A549 (cell line): ENCODE measurements around the gene RXRA. TPM values are rescaled to one million over a fixed set of nuclear protein-coding genes. Genes with fewer than 3 reads are reported as not detected.

ENCODE experiments used
- ATAC-seq, 2 experiments: fragments of 200-7000 bp in 1 of 2; fragments of >200 bp in 1 of 2; cut with Nextera tagmentation in 1 of 2; cut with Tn5 transposase in 1 of 2; 3 replicates each; pipeline versions ENCODE4 v1.8.0 to v1.9.1; 2018 to 2020; ENCODE audit warnings: mild to moderate bottlenecking in 1 of 2, moderate library complexity in 1 of 2
- CTCF ChIA-PET: fragments of 300-600 bp; sonication (Branson Sonifier 250); formaldehyde crosslinking; extraction: SDS; loops from one replicate; lab custom pipeline; 2021; ENCODE audit warnings: antibody characterized with exemption, inconsistent platforms; lab: Yijun Ruan, JAX
- POLR2A ChIA-PET: fragments of 350-600 bp; formaldehyde crosslinking; extraction: SDS; loops from one replicate; lab custom pipeline; 2021; ENCODE audit warnings: antibody characterized with exemption, inconsistent platforms; lab: Yijun Ruan, JAX
- DNase-seq, 2 experiments: peaks; one replicate each; pipeline versions ENCODE4 v3.0.0 to v3.0.0-alpha.2; 2011 to 2016; ENCODE audit warnings: low read depth in 1 of 2, low spot score in 1 of 2
- FAIRE-seq: peaks from 2 replicates; lab custom pipeline; 2011; peaks lifted over from hg19 to GRCh38; lab: Jason Lieb, UNC
- H3K27ac ChIP-seq, 2 experiments: fragments of >200 bp; sonication (Bioruptor Twin); formaldehyde crosslinking; 3 replicates each; pipeline ENCODE4 v1.5.1; 2016 to 2017
- H3K4me1 ChIP-seq: fragments of >200 bp; sonication (Bioruptor Twin); formaldehyde crosslinking; 3 replicates; pipeline ENCODE4 v1.6.1; 2016
- H3K4me2 ChIP-seq: fragments of >200 bp; sonication (Bioruptor Twin); formaldehyde crosslinking; 3 replicates; pipeline ENCODE4 v1.6.1; 2016
- H3K4me3 ChIP-seq: fragments of >200 bp; sonication (Bioruptor Twin); formaldehyde crosslinking; 3 replicates; pipeline ENCODE4 v1.5.1; 2016
- H3K9me3 ChIP-seq: fragments of >200 bp; sonication (Bioruptor Twin); formaldehyde crosslinking; 3 replicates; pipeline ENCODE4 v1.6.1; 2016
- BHLHE40 ChIP-seq: IDR thresholded peaks from 2 replicates; pipeline ENCODE4 v1.6.1; 2012; ENCODE audit warnings: low read depth, low read length, inconsistent platforms
- CBX2 ChIP-seq: fragments of 200-600 bp; sonication (generic); IDR thresholded peaks from 2 replicates; pipeline ENCODE4 v1.6.1; 2016; ENCODE audit warnings: low read depth, mild to moderate bottlenecking, borderline replicate concordance
- CEBPB ChIP-seq, 2 experiments: fragments of >200 bp in 1 of 2; sonication (Bioruptor Twin) in 1 of 2; formaldehyde crosslinking in 1 of 2; IDR thresholded peaks; 2 replicates each; pipeline ENCODE4 v1.6.1; 2012 to 2016
- ELK1 ChIP-seq: fragments of 150-350 bp; IDR thresholded peaks from 2 replicates; pipeline ENCODE4 v1.6.1; 2014; ENCODE audit warnings: low read depth, mild to moderate bottlenecking, low read length
- EP300 ChIP-seq, 2 experiments: fragments of >200 bp; sonication (Bioruptor Twin); formaldehyde crosslinking; IDR thresholded peaks; 2 replicates in 1 of 2; 3 replicates in 1 of 2; pipeline ENCODE4 v1.6.1; 2016 to 2017
- FOSB ChIP-seq: fragments of 250-450 bp; sonication (Bioruptor Pico); IDR thresholded peaks from 2 replicates; pipeline ENCODE4 v1.5.0; 2020; ENCODE audit warnings: mild to moderate bottlenecking, moderate library complexity
- GATA3 ChIP-seq: IDR thresholded peaks from 2 replicates; pipeline ENCODE4 v1.6.1; 2012; ENCODE audit warnings: borderline replicate concordance
- HES2 ChIP-seq: fragments of >200 bp; sonication (Bioruptor Twin); formaldehyde crosslinking; IDR thresholded peaks from 2 replicates; pipeline ENCODE4 v1.6.1; 2016
- HEYL ChIP-seq: fragments of 250-450 bp; sonication (Bioruptor Pico); IDR thresholded peaks from 2 replicates; pipeline ENCODE4 v1.8.0; 2021; ENCODE audit warnings: mild to moderate bottlenecking, moderate library complexity
- HOXB13 ChIP-seq: fragments of 250-450 bp; sonication (Bioruptor Pico); IDR thresholded peaks from 2 replicates; pipeline ENCODE4 v1.5.0; 2020; ENCODE audit warnings: low read depth, mild to moderate bottlenecking, moderate library complexity
- JUN ChIP-seq, 2 experiments: fragments of >200 bp; sonication (Bioruptor Twin); formaldehyde crosslinking; IDR thresholded peaks; 2 replicates in 1 of 2; 3 replicates in 1 of 2; pipeline ENCODE4 v1.6.1; 2016 to 2017
- NR3C1 ChIP-seq: fragments of >200 bp; sonication (Bioruptor Twin); formaldehyde crosslinking; IDR thresholded peaks from 3 replicates; pipeline ENCODE4 v1.6.1; 2017
- POLR2A ChIP-seq: IDR thresholded peaks from 2 replicates; pipeline ENCODE4 v1.6.1; 2012; ENCODE audit warnings: mild to moderate bottlenecking, low read length
- RAD21 ChIP-seq, 2 experiments: fragments of >200 bp in 1 of 2; sonication (Bioruptor Twin) in 1 of 2; formaldehyde crosslinking in 1 of 2; IDR thresholded peaks in 1 of 2; conservative IDR thresholded peaks in 1 of 2; 2 replicates in 1 of 2; 3 replicates in 1 of 2; pipeline ENCODE4 v1.6.1; 2012 to 2018; ENCODE audit warnings: inconsistent platforms in 1 of 2
- SMC3 ChIP-seq: fragments of >200 bp; sonication (Bioruptor Twin); formaldehyde crosslinking; IDR thresholded peaks from 3 replicates; pipeline ENCODE4 v1.6.1; 2018; ENCODE audit warnings: inconsistent platforms
- TFCP2L1 ChIP-seq: fragments of 250-450 bp; sonication (Bioruptor Pico); IDR thresholded peaks from 2 replicates; pipeline ENCODE4 v1.5.0; 2021; ENCODE audit warnings: mild to moderate bottlenecking
- TP53 ChIP-seq: fragments of 250-450 bp; sonication (Bioruptor Pico); IDR thresholded peaks from 2 replicates; pipeline ENCODE4 v1.5.0; 2021; ENCODE audit warnings: mild to moderate bottlenecking, moderate library complexity
- ZC3H11A ChIP-seq: fragments of 450-650 bp; IDR thresholded peaks from 2 replicates; pipeline ENCODE4 v1.6.1; 2014; ENCODE audit warnings: antibody characterized with exemption, mild to moderate bottlenecking
- ZNF302 ChIP-seq: fragments of 250-450 bp; sonication (Bioruptor Pico); IDR thresholded peaks from 2 replicates; pipeline ENCODE4 v1.9.0; 2021; ENCODE audit warnings: inconsistent platforms, mild to moderate bottlenecking, moderate library complexity
- WGBS: methylation state at CpG from one replicate; pipeline ENCODE4 v1.1.6; 2017; ENCODE audit errors: missing lambda C conversion rate; 5-methylcytosine and 5-hydroxymethylcytosine counted together
- polyA plus RNA-seq, 4 experiments: library from polyadenylated mRNA; depleted of rRNA in 3 of 4; stranded (reverse); fragments of >200 nt; fragmentation: RNase III in 1 of 4; extraction: RNeasy Plus Mini Kit Qiagen cat#74134 plus additional on column Dnase treatment in 1 of 4; gene quantifications; 2 replicates in 3 of 4; 3 replicates in 1 of 4; pipeline ENCODE4 v1.2.3, GENCODE V29; 2011 to 2017
- TF ChIP-seq, protein P1 (sequence below): IDR thresholded peaks from 2 replicates; pipeline ENCODE4 v1.6.1; 2012; ENCODE audit warnings: low read depth, borderline replicate concordance
- TF ChIP-seq, protein P2 (sequence below): IDR thresholded peaks from 2 replicates; pipeline ENCODE4 v1.6.1; 2012
- TF ChIP-seq, protein P3 (sequence below): fragments of >200 bp; sonication (Bioruptor Twin); formaldehyde crosslinking; IDR thresholded peaks from 3 replicates; pipeline ENCODE4 v1.6.1; 2016

RXRA gene
- polyA plus RNA-seq, 2 of the 4 experiments (the other 2 are of a cell fraction): 6.6 to 23.9 TPM

- Histone ChIP-seq H3K4me3 (no peak overlapping the region), H3K27ac (peak overlapping the region in 1 of 2 experiments; percentile 25; a peak in 1 of 6 replicates), H3K9me3 (no peaks in the 10 kb centered on the region), H3K4me1 (peaks cover 40% of the 10 kb centered on the region), H3K4me2 (no peak overlapping the region)
- DNase-seq (no peak), ATAC-seq (no peak), FAIRE-seq (no peak)
- no peak for TF ChIP-seq BHLHE40
- TF ChIP-seq, protein P1, sequence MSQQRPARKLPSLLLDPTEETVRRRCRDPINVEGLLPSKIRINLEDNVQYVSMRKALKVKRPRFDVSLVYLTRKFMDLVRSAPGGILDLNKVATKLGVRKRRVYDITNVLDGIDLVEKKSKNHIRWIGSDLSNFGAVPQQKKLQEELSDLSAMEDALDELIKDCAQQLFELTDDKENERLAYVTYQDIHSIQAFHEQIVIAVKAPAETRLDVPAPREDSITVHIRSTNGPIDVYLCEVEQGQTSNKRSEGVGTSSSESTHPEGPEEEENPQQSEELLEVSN: no peak
- TF ChIP-seq ZC3H11A: no peak
- TF ChIP-seq EP300 (IDR thresholded peaks at IDR 0.05): no peak
- TF ChIP-seq GATA3: no peak
- TF ChIP-seq HOXB13 (CRISPR knock-in tag): no peak
- no peak for TF ChIP-seq NR3C1
- TF ChIP-seq TFCP2L1 (CRISPR knock-in tag): no peak
- TF ChIP-seq JUN (IDR thresholded peaks at IDR 0.05): no peak
- TF ChIP-seq, protein P2, sequence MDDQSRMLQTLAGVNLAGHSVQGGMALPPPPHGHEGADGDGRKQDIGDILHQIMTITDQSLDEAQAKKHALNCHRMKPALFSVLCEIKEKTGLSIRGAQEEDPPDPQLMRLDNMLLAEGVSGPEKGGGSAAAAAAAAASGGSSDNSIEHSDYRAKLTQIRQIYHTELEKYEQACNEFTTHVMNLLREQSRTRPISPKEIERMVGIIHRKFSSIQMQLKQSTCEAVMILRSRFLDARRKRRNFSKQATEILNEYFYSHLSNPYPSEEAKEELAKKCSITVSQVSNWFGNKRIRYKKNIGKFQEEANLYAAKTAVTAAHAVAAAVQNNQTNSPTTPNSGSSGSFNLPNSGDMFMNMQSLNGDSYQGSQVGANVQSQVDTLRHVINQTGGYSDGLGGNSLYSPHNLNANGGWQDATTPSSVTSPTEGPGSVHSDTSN: no peak
- no peak for TF ChIP-seq HES2
- no peak for TF ChIP-seq ZNF302 (CRISPR knock-in tag)
- TF ChIP-seq ELK1: no peak
- TF ChIP-seq HEYL (CRISPR knock-in tag): no peak
- no peak for TF ChIP-seq POLR2A
- TF ChIP-seq, protein P3, sequence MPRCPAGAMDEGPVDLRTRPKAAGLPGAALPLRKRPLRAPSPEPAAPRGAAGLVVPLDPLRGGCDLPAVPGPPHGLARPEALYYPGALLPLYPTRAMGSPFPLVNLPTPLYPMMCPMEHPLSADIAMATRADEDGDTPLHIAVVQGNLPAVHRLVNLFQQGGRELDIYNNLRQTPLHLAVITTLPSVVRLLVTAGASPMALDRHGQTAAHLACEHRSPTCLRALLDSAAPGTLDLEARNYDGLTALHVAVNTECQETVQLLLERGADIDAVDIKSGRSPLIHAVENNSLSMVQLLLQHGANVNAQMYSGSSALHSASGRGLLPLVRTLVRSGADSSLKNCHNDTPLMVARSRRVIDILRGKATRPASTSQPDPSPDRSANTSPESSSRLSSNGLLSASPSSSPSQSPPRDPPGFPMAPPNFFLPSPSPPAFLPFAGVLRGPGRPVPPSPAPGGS: no peak
- WGBS: 85% methylated on average over 15 of the region's 16 CpGs
- CTCF ChIA-PET: interaction anchor here (1.1 to 4.0 kb wide), 9 partner anchors 11 to 195 kb away, joined by 3 to 24 read pairs (median 6); no protein-coding TSS in a partner anchor
- POLR2A ChIA-PET: no interaction called here
These were observed 37.2 kb downstream of the RXRA start for GRCh38 chr9:134363450-134363849.

- ChIA-PET POLR2A (no interaction called here), CTCF (interaction anchor here (0.5 to 4.0 kb wide), 15 partner anchors 10 to 196 kb away, joined by 3 to 24 read pairs (median 6); no protein-coding TSS in a partner anchor)
These were observed 38.3 kb downstream of the RXRA start for GRCh38 chr9:134364391-134365114.

DNA sequence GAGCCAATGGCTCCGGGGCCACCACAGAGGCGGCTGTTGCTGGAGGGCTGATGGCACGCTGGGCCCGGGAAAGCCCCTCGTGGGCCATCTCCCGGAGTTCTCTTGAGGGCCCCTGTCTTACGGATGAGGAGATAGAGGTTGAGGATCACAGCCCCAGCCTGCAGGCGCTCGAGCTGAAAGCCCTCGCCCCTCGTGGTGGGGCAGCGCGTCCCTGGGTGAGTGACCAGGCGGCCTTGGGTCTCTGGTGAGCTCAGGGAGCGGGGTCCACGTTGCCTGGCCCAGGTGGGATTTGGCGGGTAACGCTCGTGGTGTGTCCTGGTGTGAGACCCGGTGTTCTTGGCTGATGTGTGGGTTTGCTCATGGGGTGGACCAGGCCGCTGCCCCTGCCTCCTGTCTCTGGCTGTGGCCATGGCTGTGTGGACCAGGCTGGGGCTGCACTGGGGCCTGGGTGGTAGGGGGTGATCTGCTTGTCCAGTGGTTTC, 38.9 kb downstream of the RXRA start:
- Histone ChIP-seq H3K4me3 (no peak overlapping the region), H3K4me1 (peaks cover 33% of the 10 kb centered on the region), H3K4me2 (peak overlapping the region; percentile 80), H3K27ac (peak overlapping the region; percentile 88 to 90), H3K9me3 (no peaks in the 10 kb centered on the region)
- no peak for TF ChIP-seq CEBPB (IDR thresholded peaks at IDR 0.05)
- no peak for TF ChIP-seq ZC3H11A
- no peak for TF ChIP-seq FOSB (CRISPR knock-in tag)
- no peak for TF ChIP-seq TP53 (CRISPR knock-in tag)
- TF ChIP-seq ELK1: no peak
- no peak for TF ChIP-seq ZNF302 (CRISPR knock-in tag)
- TF ChIP-seq CBX2: no peak
- FAIRE-seq: no peak
- ChIA-PET POLR2A (no interaction called here), CTCF (interaction anchor here (0.9 to 4.0 kb wide), 11 partner anchors 10 to 194 kb away, joined by 3 to 24 read pairs (median 6); no protein-coding TSS in a partner anchor)
- DNase-seq: no peak
- 91% methylated on average over 18 of the region's 21 CpGs for WGBS
- ATAC-seq: peak in 1 of 2 experiments; percentile 3; a peak in 1 of 6 replicates

More at GRCh38 chr9:134364391-134365114, 38.3 kb downstream of the RXRA start:
- Histone ChIP-seq H3K4me1 (peaks cover 33% of the 10 kb centered on the region), H3K9me3 (no peaks in the 10 kb centered on the region), H3K4me3 (no peak overlapping the region), H3K27ac (peak overlapping the region; percentile 88 to 90), H3K4me2 (no peak overlapping the region; the same call in 2 of the 3 replicates)
- no peak for TF ChIP-seq CEBPB (IDR thresholded peaks at IDR 0.05)
- TF ChIP-seq RAD21 (conservative IDR thresholded peaks at IDR 0.05 in 1 of 2, IDR thresholded peaks at IDR 0.05 in 1 of 2): peak; percentile 24; a peak in 1 of 5 replicates
- peak; percentile 41; the same call in 2 of the 3 replicates for TF ChIP-seq SMC3
- no peak for TF ChIP-seq ZC3H11A
- no peak for TF ChIP-seq FOSB (CRISPR knock-in tag)
- ATAC-seq: no peak
- 85% methylated on average over 5 of the region's 13 CpGs for WGBS
- FAIRE-seq: no peak
- DNase-seq: no peak
